Upper lobe of right lung (tissue), 1 donor: Measurements from ENCODE around the gene OR6X1. TPM values are rescaled to one million over a fixed set of nuclear protein-coding genes. Genes with fewer than 3 reads are reported as not detected.

Experiments
- ATAC-seq: fragments of 200-7000 bp; cut with Tn5 transposase; one replicate; pipeline ENCODE4 v1.9.1; 2020; ENCODE audit warnings: mild to moderate bottlenecking, moderate library complexity
- DNase-seq: peaks from one replicate; pipeline ENCODE4 v3.0.0-alpha.2; 2020
- H3K27ac ChIP-seq: fragments of 200-600 bp; one replicate; pipeline ENCODE4 v1.8.0; 2022
- H3K27me3 ChIP-seq: fragments of 200-600 bp; one replicate; pipeline ENCODE4 v1.8.0; 2022; ENCODE audit warnings: mild to moderate bottlenecking
- H3K36me3 ChIP-seq: fragments of 200-600 bp; one replicate; pipeline ENCODE4 v1.8.0; 2022
- H3K4me1 ChIP-seq: fragments of 200-600 bp; one replicate; pipeline ENCODE4 v1.8.0; 2022
- H3K4me3 ChIP-seq: fragments of 200-600 bp; one replicate; pipeline ENCODE4 v1.8.0; 2022; ENCODE audit warnings: mild to moderate bottlenecking
- H3K9me3 ChIP-seq: fragments of 200-600 bp; one replicate; pipeline ENCODE4 v1.8.0; 2022
- CTCF ChIP-seq: fragments of 200-600 bp; IDR thresholded peaks from one replicate; pipeline ENCODE4 v1.8.0; 2022; ENCODE audit warnings: antibody characterized with exemption
- intact Hi-C: fragments of 100-400 bp; cut with DNase I; formaldehyde crosslinking; loops from one replicate; pipeline ENCODE4 v1.11.0; 2022
- total RNA-seq: library from RNA; stranded (reverse); fragmentation: NEBNext Ultra II Directional; extraction: Animal tissue kit (Norgen Biotek cat#: 25700); gene quantifications from one replicate; pipeline ENCODE4 v1.2.1, GENCODE V29; 2021
- donor health status: DM: no; HTN: yes; CAD: no; lungs with severe emphysema.

The OR6X1 gene
- total RNA-seq, 1 donor from 2014 or later: not detected

- intact Hi-C loops: no loop called here
- no peak for TF ChIP-seq CTCF
These were observed 21.6 kb upstream of the OR6X1 start for GRCh38 chr11:123775715-123776549.

GRCh38 chr11:123775289-123775688 is 21.0 kb upstream of the OR6X1 start:
- no peak for ATAC-seq

More at GRCh38 chr11:123775715-123776549, 21.6 kb upstream of the OR6X1 start:
- no peaks in the 10 kb centered on the region for H3K36me3 ChIP-seq
- H3K4me3 ChIP-seq: no peak overlapping the region
- H3K27me3 ChIP-seq: no peaks in the 10 kb centered on the region
- no peaks in the 10 kb centered on the region for H3K9me3 ChIP-seq
- DNase-seq: no peak
- no peaks in the 10 kb centered on the region for H3K4me1 ChIP-seq
- ATAC-seq: no peak
- H3K27ac ChIP-seq: no peak overlapping the region

GRCh38 chr11:123773959-123774358 is 19.6 kb upstream of the OR6X1 start:
- H3K27ac ChIP-seq: no peak overlapping the region
- no peak for DNase-seq
- intact Hi-C loops: no loop called here

More at GRCh38 chr11:123775289-123775688, 21.0 kb upstream of the OR6X1 start:
- H3K36me3 ChIP-seq: no peaks in the 10 kb centered on the region
- no peak overlapping the region for H3K27ac ChIP-seq
- intact Hi-C loops: no loop called here
- no peak overlapping the region for H3K4me3 ChIP-seq
- H3K4me1 ChIP-seq: no peaks in the 10 kb centered on the region
- no peak for TF ChIP-seq CTCF
- no peaks in the 10 kb centered on the region for H3K27me3 ChIP-seq
- no peak for DNase-seq
- H3K9me3 ChIP-seq: no peaks in the 10 kb centered on the region

GRCh38 chr11:123773026-123773425 is 18.7 kb upstream of the OR6X1 start:
- H3K4me3 ChIP-seq: no peak overlapping the region
- no peaks in the 10 kb centered on the region for H3K9me3 ChIP-seq
- TF ChIP-seq CTCF: no peak
- no peaks in the 10 kb centered on the region for H3K27me3 ChIP-seq
- no peaks in the 10 kb centered on the region for H3K36me3 ChIP-seq
- no peaks in the 10 kb centered on the region for H3K4me1 ChIP-seq
- ATAC-seq (no peak), DNase-seq (no peak)
- H3K27ac ChIP-seq: no peak overlapping the region
- intact Hi-C loops: no loop called here

More at GRCh38 chr11:123773959-123774358, 19.6 kb upstream of the OR6X1 start:
- Histone ChIP-seq H3K36me3 (no peaks in the 10 kb centered on the region), H3K27me3 (no peaks in the 10 kb centered on the region), H3K9me3 (no peaks in the 10 kb centered on the region), H3K4me3 (no peak overlapping the region), H3K4me1 (no peaks in the 10 kb centered on the region)
- no peak for ATAC-seq
- TF ChIP-seq CTCF: no peak

GRCh38 chr11:123771664-123772063 is 17.3 kb upstream of the OR6X1 start:
- no peaks in the 10 kb centered on the region for H3K9me3 ChIP-seq
- no peaks in the 10 kb centered on the region for H3K4me1 ChIP-seq
- H3K4me3 ChIP-seq: no peak overlapping the region
- ATAC-seq (no peak), DNase-seq (no peak)
- H3K27me3 ChIP-seq: no peaks in the 10 kb centered on the region
- TF ChIP-seq CTCF: no peak
- H3K27ac ChIP-seq: no peak overlapping the region
- intact Hi-C loops: no loop called here
- no peaks in the 10 kb centered on the region for H3K36me3 ChIP-seq
